HCT116 (cell line): ENCODE data around the gene SIGMAR1. TPM values are rescaled to one million over a fixed set of nuclear protein-coding genes. Genes with fewer than 3 reads are reported as not detected.

Source experiments
- YY1 ChIP-seq: IDR thresholded peaks from 2 replicates; pipeline ENCODE4 v1.6.1; 2011; ENCODE audit warnings: low read length, low read depth, moderate library complexity, mild to moderate bottlenecking; ENCODE audit not compliant: insufficient replicate concordance; ENCODE audit errors: extremely low read depth
- total RNA-seq: library from RNA; stranded (reverse); gene quantifications from one replicate; pipeline ENCODE4 v1.2.1, GENCODE V29; 2021; ENCODE audit not compliant: unreplicated experiment
- TF ChIP-seq, protein P1 (sequence below), 3 experiments: fragments of 200-600 bp in 1 of 3; sonication (generic) in 1 of 3; IDR thresholded peaks in 2 of 3; conservative IDR thresholded peaks in 1 of 3; 2 replicates each; pipeline ENCODE4 v1.5.1; 2012 to 2017; ENCODE audit warnings: low read depth in 2 of 3, low read length in 2 of 3, antibody characterized with exemption in 1 of 3, borderline replicate concordance in 1 of 3, control low read depth in 1 of 3, mild to moderate bottlenecking in 1 of 3, mixed read lengths in 1 of 3, mixed run types in 1 of 3, moderate library complexity in 1 of 3; ENCODE audit not compliant: insufficient read depth in 1 of 3
- TF ChIP-seq, protein P2 (sequence below): IDR thresholded peaks from 2 replicates; pipeline ENCODE4 v1.6.1; 2012; ENCODE audit warnings: low read depth

SIGMAR1 gene
- total RNA-seq, 1 experiment from 2014 or later, result 109 TPM

DNA sequence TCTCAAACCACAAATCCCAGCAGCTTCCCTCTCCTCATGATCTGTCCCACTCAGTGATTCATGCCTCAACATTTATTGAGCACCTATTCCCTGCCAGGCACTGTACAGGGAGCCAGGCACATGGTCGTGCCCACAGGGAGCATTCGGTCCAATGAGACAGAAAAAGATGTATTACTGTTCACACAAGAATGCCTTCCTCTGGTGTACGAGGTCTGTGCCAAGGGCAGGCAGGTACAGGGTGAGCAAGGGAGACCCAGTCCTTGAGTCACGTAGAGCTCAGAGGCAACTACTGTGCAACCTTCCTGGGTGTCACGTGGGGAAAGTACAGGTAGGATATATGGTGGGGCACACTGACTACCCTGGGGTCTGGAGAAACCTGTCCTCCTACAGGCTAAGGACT, 52.6 kb downstream of the SIGMAR1 start (continued):
- TF ChIP-seq, protein P1, sequence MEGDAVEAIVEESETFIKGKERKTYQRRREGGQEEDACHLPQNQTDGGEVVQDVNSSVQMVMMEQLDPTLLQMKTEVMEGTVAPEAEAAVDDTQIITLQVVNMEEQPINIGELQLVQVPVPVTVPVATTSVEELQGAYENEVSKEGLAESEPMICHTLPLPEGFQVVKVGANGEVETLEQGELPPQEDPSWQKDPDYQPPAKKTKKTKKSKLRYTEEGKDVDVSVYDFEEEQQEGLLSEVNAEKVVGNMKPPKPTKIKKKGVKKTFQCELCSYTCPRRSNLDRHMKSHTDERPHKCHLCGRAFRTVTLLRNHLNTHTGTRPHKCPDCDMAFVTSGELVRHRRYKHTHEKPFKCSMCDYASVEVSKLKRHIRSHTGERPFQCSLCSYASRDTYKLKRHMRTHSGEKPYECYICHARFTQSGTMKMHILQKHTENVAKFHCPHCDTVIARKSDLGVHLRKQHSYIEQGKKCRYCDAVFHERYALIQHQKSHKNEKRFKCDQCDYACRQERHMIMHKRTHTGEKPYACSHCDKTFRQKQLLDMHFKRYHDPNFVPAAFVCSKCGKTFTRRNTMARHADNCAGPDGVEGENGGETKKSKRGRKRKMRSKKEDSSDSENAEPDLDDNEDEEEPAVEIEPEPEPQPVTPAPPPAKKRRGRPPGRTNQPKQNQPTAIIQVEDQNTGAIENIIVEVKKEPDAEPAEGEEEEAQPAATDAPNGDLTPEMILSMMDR (IDR thresholded peaks at IDR 0.05 in 2 of 3, conservative IDR thresholded peaks at IDR 0.05 in 1 of 3; ENCODE audit: borderline replicate concordance in 1 of 3, insufficient read depth in 1 of 3, low read depth in 2 of 3, low read length in 2 of 3), result no peak
- TF ChIP-seq, protein P2, sequence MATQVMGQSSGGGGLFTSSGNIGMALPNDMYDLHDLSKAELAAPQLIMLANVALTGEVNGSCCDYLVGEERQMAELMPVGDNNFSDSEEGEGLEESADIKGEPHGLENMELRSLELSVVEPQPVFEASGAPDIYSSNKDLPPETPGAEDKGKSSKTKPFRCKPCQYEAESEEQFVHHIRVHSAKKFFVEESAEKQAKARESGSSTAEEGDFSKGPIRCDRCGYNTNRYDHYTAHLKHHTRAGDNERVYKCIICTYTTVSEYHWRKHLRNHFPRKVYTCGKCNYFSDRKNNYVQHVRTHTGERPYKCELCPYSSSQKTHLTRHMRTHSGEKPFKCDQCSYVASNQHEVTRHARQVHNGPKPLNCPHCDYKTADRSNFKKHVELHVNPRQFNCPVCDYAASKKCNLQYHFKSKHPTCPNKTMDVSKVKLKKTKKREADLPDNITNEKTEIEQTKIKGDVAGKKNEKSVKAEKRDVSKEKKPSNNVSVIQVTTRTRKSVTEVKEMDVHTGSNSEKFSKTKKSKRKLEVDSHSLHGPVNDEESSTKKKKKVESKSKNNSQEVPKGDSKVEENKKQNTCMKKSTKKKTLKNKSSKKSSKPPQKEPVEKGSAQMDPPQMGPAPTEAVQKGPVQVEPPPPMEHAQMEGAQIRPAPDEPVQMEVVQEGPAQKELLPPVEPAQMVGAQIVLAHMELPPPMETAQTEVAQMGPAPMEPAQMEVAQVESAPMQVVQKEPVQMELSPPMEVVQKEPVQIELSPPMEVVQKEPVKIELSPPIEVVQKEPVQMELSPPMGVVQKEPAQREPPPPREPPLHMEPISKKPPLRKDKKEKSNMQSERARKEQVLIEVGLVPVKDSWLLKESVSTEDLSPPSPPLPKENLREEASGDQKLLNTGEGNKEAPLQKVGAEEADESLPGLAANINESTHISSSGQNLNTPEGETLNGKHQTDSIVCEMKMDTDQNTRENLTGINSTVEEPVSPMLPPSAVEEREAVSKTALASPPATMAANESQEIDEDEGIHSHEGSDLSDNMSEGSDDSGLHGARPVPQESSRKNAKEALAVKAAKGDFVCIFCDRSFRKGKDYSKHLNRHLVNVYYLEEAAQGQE, result no peak
- TF ChIP-seq YY1, result no peak

Other genes starting within 250 kb of the SIGMAR1 start
- 13.4 TPM for gene FAM219A, start 179.2 kb downstream of the SIGMAR1 start, total RNA-seq
- 1.1 TPM for gene DNAI1, start 179.0 kb downstream of the SIGMAR1 start, total RNA-seq
- 6.1 TPM for gene ENHO, start 114.8 kb downstream of the SIGMAR1 start, total RNA-seq
- not detected for gene CNTFR, start 48.1 kb downstream of the SIGMAR1 start, total RNA-seq
- 51.1 TPM for gene RPP25L, start 25.7 kb downstream of the SIGMAR1 start, total RNA-seq
- 64.0 TPM for gene DCTN3, start 17.3 kb downstream of the SIGMAR1 start, total RNA-seq
- gene ARID3C, start 8.7 kb downstream of the SIGMAR1 start, total RNA-seq, result 0.42 TPM
- 28.2 TPM for gene GALT, start 8.9 kb upstream of the SIGMAR1 start, total RNA-seq
- gene IL11RA, start 14.4 kb upstream of the SIGMAR1 start, total RNA-seq, result 10.6 TPM
- gene CCL27, start 24.9 kb upstream of the SIGMAR1 start, total RNA-seq, result 1.0 TPM
- gene CCL19, start 53.5 kb upstream of the SIGMAR1 start, total RNA-seq, result not detected
- gene CCL21, start 72.3 kb upstream of the SIGMAR1 start, total RNA-seq, result 0.74 TPM